GM19193 (cell line): ENCODE measurements around the gene TMEM108.

Source experiments
- POLR2A ChIP-seq: IDR thresholded peaks from 4 replicates; pipeline ENCODE4 v1.6.1; 2011; ENCODE audit not compliant: insufficient read depth, insufficient read length; ENCODE audit errors: extremely low read depth

Gene TMEM108

DNA sequence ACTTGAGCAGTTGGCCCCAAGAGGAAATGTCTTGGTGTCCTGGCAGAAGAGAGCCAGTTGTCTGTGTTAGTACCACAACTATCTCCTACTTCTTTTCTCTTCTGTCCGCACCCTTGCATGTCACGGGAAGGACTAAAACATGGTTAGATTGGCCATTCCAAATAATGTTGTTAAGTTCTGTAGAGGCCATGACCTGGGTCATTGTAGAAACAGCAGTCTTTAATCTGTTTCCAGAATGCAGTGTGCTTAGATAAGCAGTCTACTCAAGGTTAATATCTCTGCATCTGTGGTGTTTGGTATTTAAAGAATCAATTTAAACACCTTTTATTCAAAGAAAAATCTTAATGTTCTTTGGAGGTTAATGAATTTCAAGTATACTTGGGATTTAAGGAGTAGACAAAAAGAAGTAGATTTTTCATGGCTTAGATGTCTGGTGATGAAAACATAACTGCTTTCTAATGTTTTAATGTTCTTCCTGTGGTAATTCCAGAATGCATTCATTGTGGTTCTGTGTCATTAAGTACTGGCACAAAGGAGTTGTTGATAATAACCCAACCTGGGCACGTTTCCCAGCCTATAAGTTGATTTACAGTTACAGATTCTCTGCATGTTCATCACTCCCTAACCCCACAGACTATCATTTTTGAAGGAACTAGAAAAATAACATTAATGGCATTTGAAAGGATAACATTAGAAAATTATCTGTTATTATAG, 58.9 kb downstream of the TMEM108 start:
- no peak for TF ChIP-seq POLR2A

DNA sequence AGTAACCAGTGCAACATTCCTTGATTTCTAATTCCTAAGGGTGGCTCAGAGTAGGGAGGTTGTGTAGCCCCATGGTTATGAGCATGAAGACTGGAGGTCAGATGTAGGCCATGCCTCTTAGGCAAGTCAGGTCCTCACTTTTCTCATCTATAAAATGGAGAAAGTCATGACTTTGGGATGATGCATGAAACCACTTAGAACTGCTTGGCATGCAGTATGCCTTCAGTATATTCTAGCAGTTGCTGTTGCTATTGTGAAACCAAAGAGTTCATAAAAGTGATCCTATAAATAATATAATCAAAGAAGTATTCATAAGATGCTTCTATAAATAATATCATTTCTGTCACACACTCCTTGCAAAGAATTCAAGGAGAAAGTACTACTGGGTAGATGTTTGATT, 65.5 kb downstream of the TMEM108 start:
- TF ChIP-seq POLR2A = no peak

DNA sequence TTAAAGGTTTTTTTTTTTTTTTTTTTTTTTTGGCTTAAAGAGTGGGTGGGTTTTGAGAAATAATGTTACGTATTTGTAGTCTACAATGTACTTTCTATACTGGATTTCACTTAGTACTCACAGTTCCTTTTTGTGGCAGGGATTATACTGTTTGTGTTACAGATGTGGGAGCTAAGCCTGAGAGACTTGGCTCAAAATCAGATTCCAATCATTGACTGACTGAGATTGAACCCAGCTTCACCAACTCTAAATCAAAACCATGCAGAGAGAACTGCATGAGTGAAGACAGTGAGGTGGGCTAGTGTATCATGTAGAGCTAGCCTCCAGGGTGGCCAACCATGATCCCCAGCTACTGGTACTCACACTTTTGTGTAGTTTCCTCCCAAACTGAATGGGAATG, 68.0 kb downstream of the TMEM108 start:
- TF ChIP-seq POLR2A = no peak

DNA sequence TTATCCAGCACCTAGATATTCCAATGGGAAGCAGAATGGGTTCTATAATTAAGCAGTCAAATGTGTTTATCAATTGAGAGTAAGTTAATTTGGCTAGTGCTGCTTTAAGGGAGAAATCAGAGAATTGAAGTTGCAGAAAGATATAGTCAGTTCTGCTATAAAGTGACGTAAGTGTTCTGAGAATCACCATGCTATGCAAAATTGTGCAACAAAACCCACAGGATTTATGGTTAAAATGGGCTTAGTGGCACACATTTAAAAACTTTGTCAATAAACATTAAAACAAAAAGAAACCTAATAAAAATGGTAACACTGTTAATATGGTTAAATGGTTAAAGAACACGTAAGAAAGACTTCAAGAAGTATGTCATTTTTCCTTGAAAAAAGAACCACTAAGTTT, 74.5 kb downstream of the TMEM108 start:
- TF ChIP-seq POLR2A = no peak

DNA sequence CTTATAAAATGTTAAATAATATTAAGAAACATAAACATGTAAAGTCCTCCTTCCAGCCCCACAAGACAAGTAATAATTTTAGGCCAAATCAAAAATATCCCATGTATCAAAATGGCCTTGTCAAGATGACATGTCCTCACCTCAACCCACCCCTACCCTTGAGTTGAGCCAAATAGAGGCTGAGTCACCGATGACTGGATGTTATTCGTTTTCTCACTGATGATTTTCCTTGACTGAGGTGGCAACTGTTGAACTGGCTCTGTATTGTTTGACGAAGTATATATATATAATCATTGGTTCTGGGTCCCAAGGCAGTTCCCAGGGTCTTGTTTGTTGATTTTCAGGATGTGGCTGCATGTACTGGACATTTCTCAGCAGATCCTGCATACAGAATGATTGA, 75.3 kb downstream of the TMEM108 start:
- no peak for TF ChIP-seq POLR2A

DNA sequence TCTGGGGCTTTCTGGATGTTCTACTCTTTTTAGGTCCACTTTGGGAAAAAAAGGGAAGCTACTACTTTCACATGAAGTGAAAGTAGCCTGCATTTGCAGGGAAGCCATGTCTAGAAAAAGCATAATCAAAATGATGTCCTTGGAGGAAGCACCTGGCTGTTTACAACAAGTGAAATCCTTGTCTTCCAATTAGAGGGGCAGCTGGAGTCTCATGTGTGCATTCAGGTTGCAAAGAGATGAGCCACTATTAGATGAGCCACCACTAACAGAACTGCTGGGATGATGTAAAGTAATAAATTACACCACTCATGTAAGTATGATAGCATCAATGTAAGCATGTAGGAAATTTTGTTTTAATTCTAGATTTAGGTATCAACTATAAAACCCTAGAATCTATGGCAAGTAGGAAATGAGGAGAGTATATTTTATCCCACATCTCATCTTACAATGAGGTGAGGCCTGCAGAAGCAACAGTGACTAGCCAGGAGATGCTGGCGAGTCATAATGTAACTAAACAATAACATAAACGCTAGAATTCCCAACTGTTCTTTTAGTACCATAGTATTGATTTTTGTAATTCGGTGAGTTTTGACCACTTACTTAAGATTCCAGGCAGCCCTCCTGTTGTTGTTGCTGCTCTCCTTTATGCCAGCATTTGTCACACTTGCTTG, 75.9 kb downstream of the TMEM108 start:
- TF ChIP-seq POLR2A = no peak

DNA sequence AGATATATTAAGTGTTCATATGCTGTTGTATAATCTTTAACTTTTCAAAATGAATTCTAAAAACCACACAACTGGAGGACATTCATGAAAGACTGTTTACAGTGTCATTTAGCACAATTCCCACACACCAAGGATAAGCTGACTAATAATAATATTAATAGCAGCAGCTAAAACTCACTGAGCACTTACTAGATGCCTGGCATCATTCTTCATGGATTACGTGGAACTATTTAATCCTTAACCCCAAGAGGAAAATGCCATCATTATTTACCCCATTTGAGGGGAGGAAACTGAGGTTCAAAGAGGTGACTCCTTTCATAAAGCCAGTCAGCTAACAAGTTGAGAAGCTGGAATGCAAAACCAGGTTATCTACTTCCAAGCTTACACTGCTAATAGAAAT, 77.0 kb downstream of the TMEM108 start:
- no peak for TF ChIP-seq POLR2A

DNA sequence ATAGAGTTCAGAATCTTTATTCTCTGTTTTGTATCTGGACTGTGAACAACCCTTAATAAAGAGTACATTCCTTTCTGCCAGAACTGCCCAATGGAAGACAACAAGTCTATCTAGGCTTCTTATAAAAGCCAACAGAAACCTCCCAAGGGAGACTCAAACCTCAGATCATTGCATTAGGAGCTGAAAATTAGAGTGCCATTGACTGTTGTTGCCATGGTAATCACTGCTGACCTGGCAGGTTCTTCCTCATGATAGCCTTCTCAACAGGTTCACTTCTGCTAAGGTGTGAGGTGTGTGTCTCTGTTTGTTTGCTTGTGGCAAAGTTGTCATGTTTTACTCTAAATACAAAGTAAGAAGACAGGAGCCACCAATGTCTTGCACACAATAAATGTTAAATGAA, 79.2 kb downstream of the TMEM108 start:
- TF ChIP-seq POLR2A = no peak

DNA sequence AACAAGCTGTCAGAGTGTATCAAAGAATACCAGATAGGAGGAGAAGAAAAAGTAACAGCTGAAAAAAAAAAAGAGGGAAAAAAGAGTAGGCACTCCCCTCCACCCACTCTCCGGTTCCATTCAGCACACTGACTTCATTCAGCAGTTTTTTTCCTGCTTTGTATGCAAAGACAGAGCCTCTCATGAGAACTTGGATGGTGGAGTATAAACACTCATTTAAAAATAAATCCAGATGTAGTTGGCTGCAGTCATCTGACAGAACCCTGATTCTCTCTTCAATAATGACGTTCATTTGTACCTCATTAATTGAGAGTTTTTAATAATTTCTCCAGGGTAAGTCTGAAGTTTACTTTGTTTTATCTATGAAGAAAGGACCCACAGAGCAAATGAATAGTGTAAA, 81.0 kb downstream of the TMEM108 start:
- TF ChIP-seq POLR2A = no peak

DNA sequence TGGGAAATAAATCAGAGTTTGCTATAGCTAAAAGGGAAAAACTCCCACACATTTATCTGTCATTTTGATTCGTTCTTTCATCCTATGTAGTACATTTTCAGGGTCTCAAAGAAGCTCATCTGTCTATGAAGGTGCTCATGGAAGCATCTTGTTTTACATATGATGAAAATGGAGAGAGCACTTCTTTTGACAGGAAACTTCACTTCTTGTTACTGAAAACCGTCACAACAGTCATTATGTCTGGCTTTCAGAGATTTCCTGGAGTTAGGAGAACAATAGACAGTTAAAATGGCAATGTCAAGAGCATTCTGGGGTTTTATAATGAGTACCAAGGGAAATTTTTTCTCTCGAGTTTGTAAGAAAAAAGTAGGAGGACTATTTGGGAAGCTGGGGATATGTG, 83.3 kb downstream of the TMEM108 start:
- TF ChIP-seq POLR2A = no peak

DNA sequence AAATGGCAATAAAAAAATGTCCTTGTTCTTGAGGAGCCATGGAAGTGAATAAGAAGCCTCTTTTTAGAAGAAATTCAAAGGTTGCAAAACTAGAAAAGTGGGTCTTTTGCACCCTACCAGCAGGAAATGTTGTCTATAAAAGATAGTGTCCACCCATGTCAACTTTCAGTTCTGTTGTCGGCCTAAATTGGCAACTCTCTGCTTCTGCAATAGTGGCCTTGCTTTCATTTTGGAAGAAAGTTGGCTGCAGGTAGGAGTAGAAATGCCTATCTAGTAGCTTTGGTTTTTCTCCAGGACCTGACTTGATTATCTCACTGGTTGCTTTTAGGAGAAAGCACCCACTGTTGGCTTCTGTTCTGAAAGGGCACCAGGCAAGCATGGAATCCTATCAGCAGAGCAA, 85.4 kb downstream of the TMEM108 start:
- TF ChIP-seq POLR2A = no peak

DNA sequence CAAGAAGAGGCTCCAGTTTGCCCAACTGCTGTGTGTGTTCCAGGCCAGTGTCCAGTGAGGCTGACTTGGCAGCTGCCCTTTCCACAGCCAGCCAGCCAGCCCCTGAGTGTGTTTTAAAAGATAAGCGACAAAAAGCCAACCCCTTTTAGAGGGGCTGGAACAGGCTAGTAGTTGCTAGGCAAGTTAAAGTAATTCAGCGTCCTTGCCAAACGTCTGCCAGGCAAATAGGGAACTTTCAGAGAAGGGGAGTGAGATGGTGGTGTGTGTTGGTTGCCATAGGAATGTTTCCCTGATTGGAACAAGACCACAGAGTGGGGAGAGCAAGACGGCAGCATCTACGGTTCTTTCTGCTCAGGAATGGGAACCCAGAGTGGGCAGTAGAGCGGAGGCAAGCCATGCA, 86.3 kb downstream of the TMEM108 start:
- TF ChIP-seq POLR2A = no peak

DNA sequence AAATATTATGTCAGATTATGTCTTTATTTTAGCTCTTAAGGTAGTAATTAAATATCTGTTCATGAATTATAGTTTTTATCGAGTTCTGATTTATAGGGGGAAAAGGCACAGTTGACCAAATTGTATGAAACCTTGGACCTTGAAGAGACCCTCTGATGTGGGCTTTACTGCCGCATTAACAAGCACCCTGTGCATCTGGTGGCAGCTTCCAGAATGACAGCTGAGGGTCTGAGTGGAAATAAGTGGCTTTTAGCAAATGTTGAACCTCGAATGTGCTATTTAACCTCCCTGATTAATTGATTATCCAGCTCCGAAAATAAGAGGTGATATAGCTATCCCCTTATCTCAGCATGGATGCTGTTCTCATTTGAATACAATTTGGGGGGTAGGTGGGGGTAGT, 87.0 kb downstream of the TMEM108 start:
- no peak for TF ChIP-seq POLR2A

DNA sequence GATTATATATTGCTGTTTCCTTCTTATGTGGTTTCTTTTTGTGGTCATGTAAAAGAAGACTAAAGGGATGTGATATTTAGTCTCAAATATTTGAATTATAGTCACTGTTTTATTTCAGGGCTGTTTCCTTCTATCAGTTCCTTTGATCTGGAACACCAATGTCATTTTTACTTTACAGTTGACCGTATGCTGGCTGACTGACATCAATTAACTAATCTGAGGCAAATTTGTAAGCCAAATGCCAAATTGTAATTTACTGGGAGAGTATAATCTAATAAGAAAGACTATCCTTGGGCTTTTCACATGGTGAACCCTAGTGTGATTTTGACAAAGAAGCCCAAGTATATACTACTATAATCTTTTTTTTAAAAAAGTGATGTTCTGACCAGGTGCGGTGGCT, 87.6 kb downstream of the TMEM108 start:
- no peak for TF ChIP-seq POLR2A

DNA sequence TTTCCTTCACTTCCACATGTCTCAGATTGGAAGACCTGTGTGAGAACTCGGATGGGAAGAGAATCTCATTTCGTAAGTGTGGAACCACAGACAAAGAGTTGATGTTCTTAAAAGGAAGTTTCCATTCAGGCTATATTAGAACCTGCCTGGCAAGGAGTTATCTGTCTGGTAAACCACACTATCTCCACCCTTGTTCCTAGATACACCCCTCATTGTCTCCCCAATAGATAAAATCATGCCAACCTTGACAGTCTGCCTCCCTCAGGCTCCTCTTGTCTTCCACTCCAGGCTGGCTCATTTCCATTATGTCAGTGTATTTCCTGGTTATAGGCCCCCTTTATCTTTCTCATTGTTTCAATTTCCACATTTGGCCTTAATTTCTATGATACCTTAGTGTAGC, 89.2 kb downstream of the TMEM108 start:
- no peak for TF ChIP-seq POLR2A

DNA sequence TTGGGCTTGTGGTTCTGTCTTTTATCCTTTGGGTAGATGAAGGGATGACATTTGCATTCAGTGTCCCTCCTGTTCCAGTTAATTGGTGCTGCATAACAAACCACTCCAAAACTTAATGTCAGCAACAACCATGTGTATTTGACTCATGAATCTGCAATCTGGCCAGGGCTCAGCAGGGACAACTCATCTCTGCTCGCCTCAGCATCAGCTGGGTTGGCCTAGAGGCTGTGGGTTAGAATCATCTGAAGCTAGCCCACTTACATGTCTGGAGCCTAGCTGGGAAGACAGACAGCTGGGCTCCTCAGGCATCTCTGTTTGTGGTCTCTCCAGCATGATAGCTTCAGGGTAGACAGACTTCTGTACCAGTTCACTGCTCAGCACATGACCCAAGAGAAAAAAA, 92.0 kb downstream of the TMEM108 start:
- no peak for TF ChIP-seq POLR2A
